Fibroblast of pulmonary artery (primary cell): ENCODE measurements around the gene PCGF1.

ENCODE experiments used
- DNase-seq: peaks from one replicate; pipeline ENCODE4 v3.0.0-alpha.2; 2010; ENCODE audit warnings: low read depth
- H3K4me3 ChIP-seq: replicated peaks from 2 replicates; pipeline ENCODE4 v1.5.1; 2011; ENCODE audit warnings: low read depth, mild to moderate bottlenecking, control low read depth, low read length, moderate library complexity
- TF ChIP-seq, protein P1 (sequence below): IDR thresholded peaks from 2 replicates; pipeline ENCODE4 v1.5.1; 2011; ENCODE audit warnings: mild to moderate bottlenecking, control low read depth, low read length, inconsistent platforms; ENCODE audit errors: missing control alignments

The PCGF1 gene

DNA sequence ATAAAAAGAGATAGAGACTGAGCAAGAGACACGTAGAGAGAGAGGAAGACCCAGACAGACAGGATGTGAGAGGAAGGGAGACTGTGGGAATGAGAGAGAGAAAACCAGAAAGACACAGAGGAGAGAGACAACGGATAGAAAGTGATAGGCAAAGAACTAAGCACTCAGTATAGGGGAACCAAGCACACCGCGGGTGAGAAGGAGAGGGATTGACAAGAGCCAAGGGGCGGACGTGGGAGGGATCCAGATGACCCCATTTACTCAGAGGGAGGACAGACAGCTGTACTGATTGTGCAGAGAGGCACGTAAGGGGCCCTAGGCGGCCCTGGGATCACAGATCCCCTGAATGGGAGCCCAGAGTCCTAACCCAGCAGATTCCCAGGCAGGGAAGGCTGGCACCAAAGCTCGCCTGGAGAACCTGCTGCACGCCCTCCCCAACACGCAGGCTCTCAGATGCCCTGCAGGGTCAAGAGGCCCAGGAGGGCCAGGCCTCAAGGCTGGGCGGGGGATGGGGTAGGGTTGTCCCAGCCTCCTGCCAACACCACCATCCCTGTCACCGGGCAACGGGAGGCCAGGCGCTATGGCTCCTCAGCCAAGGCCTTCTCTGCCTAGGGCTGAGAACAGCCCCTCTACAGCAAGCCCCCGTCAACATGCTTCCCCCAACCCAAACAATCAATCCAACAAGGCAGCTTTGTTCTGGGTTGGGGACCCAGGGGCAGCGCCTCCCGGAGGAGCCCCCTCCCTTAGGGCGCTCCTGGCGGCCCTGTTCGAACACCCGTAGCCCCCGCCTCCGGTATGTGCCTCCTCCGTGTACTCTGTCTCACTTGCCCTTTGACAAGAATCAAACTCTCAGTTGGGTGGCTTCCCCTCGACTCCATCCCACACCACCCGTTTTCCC lies 45.7 kb upstream of the PCGF1 start:
- TF ChIP-seq, protein P1, sequence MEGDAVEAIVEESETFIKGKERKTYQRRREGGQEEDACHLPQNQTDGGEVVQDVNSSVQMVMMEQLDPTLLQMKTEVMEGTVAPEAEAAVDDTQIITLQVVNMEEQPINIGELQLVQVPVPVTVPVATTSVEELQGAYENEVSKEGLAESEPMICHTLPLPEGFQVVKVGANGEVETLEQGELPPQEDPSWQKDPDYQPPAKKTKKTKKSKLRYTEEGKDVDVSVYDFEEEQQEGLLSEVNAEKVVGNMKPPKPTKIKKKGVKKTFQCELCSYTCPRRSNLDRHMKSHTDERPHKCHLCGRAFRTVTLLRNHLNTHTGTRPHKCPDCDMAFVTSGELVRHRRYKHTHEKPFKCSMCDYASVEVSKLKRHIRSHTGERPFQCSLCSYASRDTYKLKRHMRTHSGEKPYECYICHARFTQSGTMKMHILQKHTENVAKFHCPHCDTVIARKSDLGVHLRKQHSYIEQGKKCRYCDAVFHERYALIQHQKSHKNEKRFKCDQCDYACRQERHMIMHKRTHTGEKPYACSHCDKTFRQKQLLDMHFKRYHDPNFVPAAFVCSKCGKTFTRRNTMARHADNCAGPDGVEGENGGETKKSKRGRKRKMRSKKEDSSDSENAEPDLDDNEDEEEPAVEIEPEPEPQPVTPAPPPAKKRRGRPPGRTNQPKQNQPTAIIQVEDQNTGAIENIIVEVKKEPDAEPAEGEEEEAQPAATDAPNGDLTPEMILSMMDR, result no peak
- DNase-seq, result no peak
- H3K4me3 ChIP-seq, result peak overlapping the region; percentile 95

DNA sequence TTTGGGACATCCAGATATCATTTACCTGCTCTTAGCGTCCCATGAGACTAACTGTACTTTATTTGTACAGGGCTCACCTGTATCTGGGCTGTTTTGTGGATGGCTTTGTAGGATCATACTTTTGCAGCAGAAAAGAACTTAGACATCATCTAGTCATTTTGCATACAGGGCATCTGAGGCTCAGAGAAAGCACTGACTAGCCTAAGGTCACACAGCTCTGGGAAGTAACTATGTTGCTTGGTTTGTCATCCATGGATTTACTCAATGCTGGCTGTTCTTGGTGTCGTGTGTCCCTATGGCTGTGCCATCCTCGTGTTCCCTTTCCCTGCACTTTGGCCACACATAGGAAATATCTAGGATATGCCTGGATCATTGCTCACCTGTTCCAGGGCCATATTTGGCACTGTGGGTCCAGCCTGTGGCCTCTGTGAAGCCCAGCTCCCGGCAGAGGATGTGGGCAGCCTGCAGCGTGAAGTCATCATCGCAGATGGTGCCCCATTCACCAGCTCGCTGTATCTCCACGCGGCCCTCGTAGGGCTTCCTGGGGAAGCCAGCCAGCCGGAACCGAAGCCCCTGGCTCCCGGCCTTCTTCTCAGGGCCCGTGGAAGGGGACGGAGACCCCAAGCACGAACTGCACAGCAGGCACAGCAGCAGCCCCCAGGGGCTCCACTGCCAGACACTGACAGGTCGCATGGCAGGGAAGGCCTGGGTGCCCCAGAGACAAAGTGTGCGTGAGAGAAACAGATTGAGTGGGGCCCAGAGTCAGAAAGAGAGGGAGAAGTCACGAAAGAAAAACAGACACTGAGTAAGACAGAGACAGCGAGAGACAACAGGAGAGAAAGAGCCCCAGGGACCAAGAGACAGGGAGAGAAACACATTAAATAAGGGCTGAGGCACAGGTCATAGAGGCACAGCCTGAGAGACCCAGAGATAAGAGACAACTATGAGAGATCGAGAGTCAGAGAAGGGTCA lies 44.7 kb upstream of the PCGF1 start:
- DNase-seq, result no peak
- peak overlapping the region; percentile 95 for H3K4me3 ChIP-seq
- TF ChIP-seq, protein P1, result no peak

DNA sequence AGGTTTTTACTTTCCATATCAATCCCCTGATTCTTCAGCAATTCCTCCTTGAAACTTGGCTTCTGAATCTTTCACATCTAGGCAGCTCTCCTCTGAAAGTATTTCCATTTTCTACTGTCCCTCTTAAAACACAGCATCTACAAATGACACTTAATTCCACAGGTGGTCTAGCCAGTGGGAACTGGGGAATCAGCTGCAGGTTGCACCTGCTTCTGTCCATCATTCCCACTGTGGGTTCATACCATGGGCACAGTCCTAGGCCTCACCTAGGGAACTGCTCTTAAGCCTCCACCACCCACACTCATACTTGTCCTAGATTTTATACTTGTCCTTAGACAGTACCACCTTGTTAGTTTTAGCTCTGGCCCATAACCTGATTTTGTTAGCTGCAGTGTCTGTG lies 44.0 kb upstream of the PCGF1 start:
- DNase-seq, result no peak
- H3K4me3 ChIP-seq, result no peak overlapping the region
- TF ChIP-seq, protein P1, result no peak

DNA sequence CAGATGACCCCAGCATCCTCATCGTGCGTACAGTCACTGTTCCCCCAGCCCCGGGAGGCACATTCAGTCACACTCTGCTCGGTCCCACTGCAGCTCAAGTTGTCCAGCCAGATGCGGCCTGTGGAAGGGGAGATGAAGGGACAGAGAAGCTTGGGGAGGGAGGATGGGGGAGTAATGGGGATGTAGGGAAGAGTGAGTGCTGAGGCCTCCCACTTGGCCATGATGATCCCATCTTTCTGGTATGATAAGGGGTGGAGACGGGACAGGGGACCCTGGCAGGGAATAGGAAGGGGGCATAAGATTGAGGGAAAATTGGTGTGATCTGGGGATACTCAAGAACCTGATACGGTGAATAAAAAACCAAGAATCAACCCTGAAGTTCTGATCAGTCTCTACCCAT lies 42.7 kb upstream of the PCGF1 start:
- TF ChIP-seq, protein P1, result no peak
- DNase-seq, result no peak
- H3K4me3 ChIP-seq, result no peak overlapping the region

DNA sequence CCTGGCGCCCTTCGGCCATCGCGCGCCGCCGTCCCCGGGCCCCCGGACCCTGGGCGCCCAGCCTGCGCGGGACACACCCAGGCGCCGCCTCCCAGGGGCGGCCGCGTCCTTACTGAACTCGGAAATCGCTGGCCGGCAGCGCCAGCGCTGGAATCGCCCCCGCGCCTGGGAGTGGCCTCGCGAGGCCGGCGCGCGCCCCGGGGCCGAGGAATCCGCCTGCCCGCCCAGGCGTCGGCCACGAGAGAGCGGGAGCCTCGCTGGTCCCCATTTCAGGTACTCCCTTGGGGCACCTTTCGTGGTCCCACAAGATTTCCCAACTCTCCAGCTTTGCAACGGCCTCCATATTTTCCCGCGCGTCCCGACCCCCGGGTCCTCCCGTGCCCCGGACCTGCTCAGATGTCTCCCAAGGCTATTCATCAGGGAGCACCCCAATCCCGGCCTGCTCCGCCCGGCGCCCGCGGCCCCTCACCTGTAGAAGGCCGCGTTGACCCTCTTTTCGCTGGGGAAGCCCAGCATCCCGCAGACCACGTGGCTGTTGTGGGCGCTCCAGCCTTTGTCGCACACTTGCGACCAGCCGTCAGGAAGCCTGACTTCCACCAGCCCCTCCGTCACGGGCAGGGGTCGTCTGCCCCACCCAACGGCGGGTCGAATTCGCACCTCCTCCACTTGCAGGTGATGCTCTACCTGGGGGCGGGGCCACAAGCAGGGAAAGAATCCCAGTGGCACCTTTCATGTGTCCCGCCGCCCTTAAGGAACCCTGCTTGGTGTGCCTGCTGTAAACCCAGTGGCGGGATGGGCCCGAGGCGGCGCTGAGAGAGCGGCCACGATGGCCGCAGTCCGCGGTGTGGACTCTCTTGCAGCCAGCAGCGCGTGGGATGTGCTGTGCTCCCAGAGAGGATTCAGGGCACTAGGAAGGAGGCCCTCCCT lies 41.7 kb upstream of the PCGF1 start:
- no peak for DNase-seq
- TF ChIP-seq, protein P1, result no peak
- H3K4me3 ChIP-seq, result peak overlapping the region; percentile 58

DNA sequence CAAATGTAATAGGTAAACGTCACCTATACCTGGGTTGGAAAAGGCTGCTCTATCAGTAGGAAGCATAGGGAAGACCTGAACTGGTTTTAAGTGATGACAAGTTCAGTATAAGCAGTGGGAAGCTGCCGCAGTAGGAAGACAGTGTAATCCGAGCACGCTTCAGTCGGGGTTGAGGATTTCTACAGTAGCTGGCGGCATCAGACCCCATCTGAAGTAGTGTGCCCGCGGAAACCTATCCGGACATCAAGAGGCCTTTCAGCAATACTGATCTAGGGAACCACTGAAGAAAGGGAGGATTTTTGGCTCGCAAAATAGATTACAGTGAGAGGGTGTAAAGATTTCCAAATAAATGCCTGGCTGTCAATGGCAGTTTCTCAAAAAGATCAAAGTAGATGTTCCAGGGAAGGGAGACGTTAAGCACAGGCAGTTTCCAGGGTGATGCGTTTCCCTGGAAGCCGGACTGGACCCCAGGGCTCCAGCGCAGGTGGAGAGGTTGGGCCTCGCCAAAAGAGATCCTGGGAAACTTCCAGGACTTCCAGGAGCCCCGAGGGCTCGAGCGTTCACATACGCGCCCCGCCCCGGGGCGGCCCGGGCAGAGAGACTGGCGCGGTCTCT lies 40.9 kb upstream of the PCGF1 start:
- no peak for DNase-seq
- H3K4me3 ChIP-seq, result peak overlapping the region; percentile 58
- TF ChIP-seq, protein P1, result no peak
